AG04449 (cell line): ENCODE data around the gene IGF2BP2.

Source experiments
- CTCF ChIA-PET: fragments of 350-600 bp; formaldehyde crosslinking; extraction: SDS; loops from one replicate; lab custom pipeline; 2021; ENCODE audit warnings: antibody characterized with exemption; lab: Yijun Ruan, JAX
- POLR2A ChIA-PET: fragments of 400-600, 350-600 bp; formaldehyde crosslinking; extraction: SDS; loops from one replicate; lab custom pipeline; 2020; ENCODE audit warnings: antibody characterized with exemption, inconsistent platforms; lab: Yijun Ruan, JAX
- DNase-seq: peaks from one replicate; pipeline ENCODE4 v3.0.0-alpha.2; 2010; ENCODE audit warnings: low read depth, low spot score
- H3K4me3 ChIP-seq: 2 replicates; pipeline ENCODE4 v1.5.1; 2011; ENCODE audit warnings: low read depth, mild to moderate bottlenecking, control low read depth, low read length
- CTCF ChIP-seq: IDR thresholded peaks from one replicate; pipeline ENCODE4 v1.5.1; 2011; ENCODE audit warnings: mild to moderate bottlenecking, moderate library complexity, low read length, control low read depth, inconsistent platforms; ENCODE audit not compliant: insufficient read depth; ENCODE audit errors: missing control alignments

IGF2BP2 gene

GRCh38 chr3:185764163-185764979 lies 60.5 kb downstream of the IGF2BP2 start:
- ChIA-PET CTCF (interaction anchor here (1.3 to 9.2 kb wide), 5 partner anchors 14 to 104 kb away, joined by 3 to 146 read pairs (median 50); no protein-coding TSS in a partner anchor), POLR2A (no interaction called here)

GRCh38 chr3:185763347-185764005 lies 61.4 kb downstream of the IGF2BP2 start:
- TF ChIP-seq CTCF: no peak
- CTCF ChIA-PET: interaction anchor here (0.7 to 9.2 kb wide), 8 partner anchors 8 to 103 kb away, joined by 3 to 146 read pairs (median 5); no protein-coding TSS in a partner anchor
- DNase-seq: no peak
- H3K4me3 ChIP-seq: no peak overlapping the region
- POLR2A ChIA-PET: interaction anchor here (0.6 kb wide), 1 partner anchor 79 kb away, joined by 3 read pairs; no protein-coding TSS in a partner anchor

More at GRCh38 chr3:185764163-185764979, 60.5 kb downstream of the IGF2BP2 start:
- DNase-seq: no peak
- no peak for TF ChIP-seq CTCF
- H3K4me3 ChIP-seq: no peak overlapping the region

- CTCF ChIA-PET: interaction anchor here (0.6 to 9.2 kb wide), 8 partner anchors 8 to 183 kb away, joined by 3 to 68 read pairs (median 4); no protein-coding TSS in a partner anchor
- POLR2A ChIA-PET: no interaction called here
- no peak for DNase-seq
- TF ChIP-seq CTCF: no peak
- H3K4me3 ChIP-seq: peak overlapping the region; percentile 29
These were observed 64.3 kb downstream of the IGF2BP2 start for GRCh38 chr3:185760550-185760949.

- ChIA-PET POLR2A (no interaction called here), CTCF (interaction anchor here (0.6 to 9.2 kb wide), 7 partner anchors 9 to 183 kb away, joined by 3 to 68 read pairs (median 5); no protein-coding TSS in a partner anchor)
- H3K4me3 ChIP-seq: no peak overlapping the region
- DNase-seq: no peak
- no peak for TF ChIP-seq CTCF
These were observed 64.8 kb downstream of the IGF2BP2 start for GRCh38 chr3:185760088-185760487.

- ChIA-PET POLR2A (no interaction called here), CTCF (interaction anchor here (1.0 to 9.2 kb wide), 5 partner anchors 9 to 184 kb away, joined by 3 to 68 read pairs (median 5); no protein-coding TSS in a partner anchor)
- no peak overlapping the region for H3K4me3 ChIP-seq
- TF ChIP-seq CTCF: no peak
- no peak for DNase-seq
These were observed 65.3 kb downstream of the IGF2BP2 start for GRCh38 chr3:185759512-185759911.

- no peak for DNase-seq
- POLR2A ChIA-PET: no interaction called here
- H3K4me3 ChIP-seq: no peak overlapping the region
- CTCF ChIA-PET: interaction anchor here (1.0 to 9.2 kb wide), 4 partner anchors 10 to 185 kb away, joined by 3 to 68 read pairs (median 26); no protein-coding TSS in a partner anchor
- no peak for TF ChIP-seq CTCF
These were observed 65.9 kb downstream of the IGF2BP2 start for GRCh38 chr3:185758912-185759311.
